Neural cell (in vitro differentiated cells): ENCODE measurements around the gene USB1. TPM values are rescaled to one million over a fixed set of nuclear protein-coding genes. Genes with fewer than 3 reads are reported as not detected.

Experiments
- H2AFZ ChIP-seq: fragments of 200-600, 300-800 bp; sonication (generic), shearing (Covaris generic); 2 replicates; pipeline ENCODE4 v1.6.0; 2014; ENCODE audit warnings: low read depth, mild to moderate bottlenecking, antibody characterized with exemption, low read length, moderate library complexity
- H3F3A ChIP-seq: fragments of 200-600 bp; shearing (Covaris generic); 2 replicates; pipeline ENCODE4 v1.6.1; 2016; ENCODE audit warnings: mild to moderate bottlenecking, moderate library complexity, mixed read lengths, antibody characterized with exemption, low read length; ENCODE audit not compliant: insufficient read depth, poor library complexity, severe bottlenecking
- H3K27ac ChIP-seq: fragments of 200-600, 300-800 bp; sonication (generic), shearing (Covaris generic); 2 replicates; pipeline ENCODE4 v1.5.1; 2014; ENCODE audit warnings: mild to moderate bottlenecking, low read length, moderate library complexity
- H3K27me3 ChIP-seq: fragments of 300-800, 200-600 bp; sonication (generic), shearing (Covaris generic); 2 replicates; pipeline ENCODE4 v1.6.0; 2014; ENCODE audit warnings: mild to moderate bottlenecking, low read depth, low read length, moderate library complexity; ENCODE audit not compliant: insufficient read depth
- H3K36me3 ChIP-seq: fragments of 300-800, 200-600 bp; sonication (generic), shearing (Covaris generic); 2 replicates; pipeline ENCODE4 v1.5.1; 2014; ENCODE audit warnings: mild to moderate bottlenecking, antibody characterized with exemption, low read length, moderate library complexity; ENCODE audit not compliant: insufficient read depth
- H3K4me2 ChIP-seq: fragments of 300-800, 200-600 bp; sonication (generic), shearing (Covaris generic); 2 replicates; pipeline ENCODE4 v1.6.0; 2014; ENCODE audit warnings: mild to moderate bottlenecking, low read length
- H3K4me3 ChIP-seq: fragments of 300-800, 200-600 bp; sonication (generic), shearing (Covaris generic); 2 replicates; pipeline ENCODE4 v1.5.1; 2014; ENCODE audit warnings: mild to moderate bottlenecking, low read length, moderate library complexity
- H3K79me2 ChIP-seq: fragments of 200-600 bp; shearing (Covaris generic); replicated peaks from 2 replicates; pipeline ENCODE4 v1.6.0; 2014; ENCODE audit warnings: mild to moderate bottlenecking, low read length, moderate library complexity; ENCODE audit not compliant: insufficient read depth
- H3K9ac ChIP-seq: fragments of 300-800, 200-600 bp; sonication (generic), shearing (Covaris generic); 2 replicates; pipeline ENCODE4 v1.6.1; 2016; ENCODE audit warnings: mild to moderate bottlenecking, low read length, mixed read lengths
- H3K9me2 ChIP-seq: fragments of 200-600 bp; shearing (Covaris generic); 2 replicates; pipeline ENCODE4 v1.6.1; 2016; ENCODE audit warnings: mild to moderate bottlenecking, low read length, mixed read lengths; ENCODE audit not compliant: insufficient read depth
- H3K9me3 ChIP-seq: fragments of 200-600, 300-800 bp; sonication (generic), shearing (Covaris generic); 2 replicates; pipeline ENCODE4 v1.6.1; 2016; ENCODE audit warnings: mild to moderate bottlenecking, mixed run types, low read length, moderate library complexity, mixed read lengths
- H4K20me1 ChIP-seq: fragments of 200-600 bp; shearing (Covaris generic); 2 replicates; pipeline ENCODE4 v1.6.1; 2016; ENCODE audit warnings: mild to moderate bottlenecking, mixed run types; ENCODE audit not compliant: insufficient read depth
- EP300 ChIP-seq: fragments of 450-650 bp; conservative IDR thresholded peaks from 2 replicates; pipeline ENCODE4 v1.6.1; 2014; ENCODE audit warnings: antibody characterized with exemption, mild to moderate bottlenecking, moderate library complexity; ENCODE audit not compliant: poor library complexity, severe bottlenecking
- EZH2 ChIP-seq: fragments of 200-600, 300-800 bp; shearing (Covaris generic), sonication (generic); IDR thresholded peaks from 2 replicates; pipeline ENCODE4 v1.6.1; 2014; ENCODE audit warnings: antibody characterized with exemption, low read length, borderline replicate concordance, mild to moderate bottlenecking; ENCODE audit not compliant: insufficient read depth, poor library complexity, severe bottlenecking
- MXI1 ChIP-seq: fragments of 450-650 bp; conservative IDR thresholded peaks from 2 replicates; pipeline ENCODE4 v1.6.1; 2014; ENCODE audit warnings: antibody characterized with exemption, mild to moderate bottlenecking; ENCODE audit not compliant: poor library complexity, severe bottlenecking
- POLR2AphosphoS5 ChIP-seq: IDR thresholded peaks from 2 replicates; pipeline ENCODE4 v1.6.1; 2012
- RAD21 ChIP-seq: fragments of 450-650 bp; conservative IDR thresholded peaks from 2 replicates; pipeline ENCODE4 v1.6.1; 2014; ENCODE audit warnings: antibody characterized with exemption, mild to moderate bottlenecking, moderate library complexity
- SMC3 ChIP-seq: fragments of 450-650 bp; conservative IDR thresholded peaks from 2 replicates; pipeline ENCODE4 v1.6.1; 2014; ENCODE audit warnings: antibody characterized with exemption, mild to moderate bottlenecking, moderate library complexity; ENCODE audit not compliant: poor library complexity
- TAF1 ChIP-seq: IDR thresholded peaks from 2 replicates; pipeline ENCODE4 v1.6.1; 2012; ENCODE audit warnings: low read depth
- polyA plus RNA-seq: library from polyadenylated mRNA; depleted of rRNA; stranded (reverse); fragments of >200 nt; gene quantifications from 2 replicates; pipeline ENCODE4 v1.2.3, GENCODE V29; 2014
- TF ChIP-seq, protein P1 (sequence below): fragments of 450-650 bp; IDR thresholded peaks from 2 replicates; pipeline ENCODE4 v1.5.1; 2014; ENCODE audit warnings: antibody characterized with exemption, mild to moderate bottlenecking, moderate library complexity; ENCODE audit not compliant: poor library complexity, severe bottlenecking
- TF ChIP-seq, protein P2 (sequence below): IDR thresholded peaks from 2 replicates; pipeline ENCODE4 v1.6.1; 2012; ENCODE audit warnings: borderline replicate concordance

Gene USB1
- polyA plus RNA-seq, 1 donor from 2014 or later, result 25.7 TPM

- no peak overlapping the region for H3K27ac ChIP-seq
- H3F3A ChIP-seq, result no peaks in the 10 kb centered on the region
- H3K9me3 ChIP-seq, result no peaks in the 10 kb centered on the region
- no peak overlapping the region for H3K4me2 ChIP-seq
- TF ChIP-seq EZH2, result no peak
- TF ChIP-seq POLR2AphosphoS5, result no peak
- TF ChIP-seq RAD21, result no peak
- TF ChIP-seq, protein P1, sequence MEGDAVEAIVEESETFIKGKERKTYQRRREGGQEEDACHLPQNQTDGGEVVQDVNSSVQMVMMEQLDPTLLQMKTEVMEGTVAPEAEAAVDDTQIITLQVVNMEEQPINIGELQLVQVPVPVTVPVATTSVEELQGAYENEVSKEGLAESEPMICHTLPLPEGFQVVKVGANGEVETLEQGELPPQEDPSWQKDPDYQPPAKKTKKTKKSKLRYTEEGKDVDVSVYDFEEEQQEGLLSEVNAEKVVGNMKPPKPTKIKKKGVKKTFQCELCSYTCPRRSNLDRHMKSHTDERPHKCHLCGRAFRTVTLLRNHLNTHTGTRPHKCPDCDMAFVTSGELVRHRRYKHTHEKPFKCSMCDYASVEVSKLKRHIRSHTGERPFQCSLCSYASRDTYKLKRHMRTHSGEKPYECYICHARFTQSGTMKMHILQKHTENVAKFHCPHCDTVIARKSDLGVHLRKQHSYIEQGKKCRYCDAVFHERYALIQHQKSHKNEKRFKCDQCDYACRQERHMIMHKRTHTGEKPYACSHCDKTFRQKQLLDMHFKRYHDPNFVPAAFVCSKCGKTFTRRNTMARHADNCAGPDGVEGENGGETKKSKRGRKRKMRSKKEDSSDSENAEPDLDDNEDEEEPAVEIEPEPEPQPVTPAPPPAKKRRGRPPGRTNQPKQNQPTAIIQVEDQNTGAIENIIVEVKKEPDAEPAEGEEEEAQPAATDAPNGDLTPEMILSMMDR, result no peak
- no peak for TF ChIP-seq EP300
- TF ChIP-seq TAF1, result no peak
- TF ChIP-seq SMC3, result no peak
- TF ChIP-seq, protein P2, sequence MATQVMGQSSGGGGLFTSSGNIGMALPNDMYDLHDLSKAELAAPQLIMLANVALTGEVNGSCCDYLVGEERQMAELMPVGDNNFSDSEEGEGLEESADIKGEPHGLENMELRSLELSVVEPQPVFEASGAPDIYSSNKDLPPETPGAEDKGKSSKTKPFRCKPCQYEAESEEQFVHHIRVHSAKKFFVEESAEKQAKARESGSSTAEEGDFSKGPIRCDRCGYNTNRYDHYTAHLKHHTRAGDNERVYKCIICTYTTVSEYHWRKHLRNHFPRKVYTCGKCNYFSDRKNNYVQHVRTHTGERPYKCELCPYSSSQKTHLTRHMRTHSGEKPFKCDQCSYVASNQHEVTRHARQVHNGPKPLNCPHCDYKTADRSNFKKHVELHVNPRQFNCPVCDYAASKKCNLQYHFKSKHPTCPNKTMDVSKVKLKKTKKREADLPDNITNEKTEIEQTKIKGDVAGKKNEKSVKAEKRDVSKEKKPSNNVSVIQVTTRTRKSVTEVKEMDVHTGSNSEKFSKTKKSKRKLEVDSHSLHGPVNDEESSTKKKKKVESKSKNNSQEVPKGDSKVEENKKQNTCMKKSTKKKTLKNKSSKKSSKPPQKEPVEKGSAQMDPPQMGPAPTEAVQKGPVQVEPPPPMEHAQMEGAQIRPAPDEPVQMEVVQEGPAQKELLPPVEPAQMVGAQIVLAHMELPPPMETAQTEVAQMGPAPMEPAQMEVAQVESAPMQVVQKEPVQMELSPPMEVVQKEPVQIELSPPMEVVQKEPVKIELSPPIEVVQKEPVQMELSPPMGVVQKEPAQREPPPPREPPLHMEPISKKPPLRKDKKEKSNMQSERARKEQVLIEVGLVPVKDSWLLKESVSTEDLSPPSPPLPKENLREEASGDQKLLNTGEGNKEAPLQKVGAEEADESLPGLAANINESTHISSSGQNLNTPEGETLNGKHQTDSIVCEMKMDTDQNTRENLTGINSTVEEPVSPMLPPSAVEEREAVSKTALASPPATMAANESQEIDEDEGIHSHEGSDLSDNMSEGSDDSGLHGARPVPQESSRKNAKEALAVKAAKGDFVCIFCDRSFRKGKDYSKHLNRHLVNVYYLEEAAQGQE, result no peak
- no peak for TF ChIP-seq MXI1
- H3K4me3 ChIP-seq, result no peak overlapping the region
- H3K9me2 ChIP-seq, result no peaks in the 10 kb centered on the region
- H3K36me3 ChIP-seq, result peaks cover 3% of the 10 kb centered on the region
- no peaks in the 10 kb centered on the region for H4K20me1 ChIP-seq
- no peaks in the 10 kb centered on the region for H3K27me3 ChIP-seq
- no peaks in the 10 kb centered on the region for H3K79me2 ChIP-seq
- H2AFZ ChIP-seq, result no peak overlapping the region
- no peak overlapping the region for H3K9ac ChIP-seq
Observed at GRCh38 chr16:58011652-58012051, 10.4 kb downstream of the USB1 start.

DNA sequence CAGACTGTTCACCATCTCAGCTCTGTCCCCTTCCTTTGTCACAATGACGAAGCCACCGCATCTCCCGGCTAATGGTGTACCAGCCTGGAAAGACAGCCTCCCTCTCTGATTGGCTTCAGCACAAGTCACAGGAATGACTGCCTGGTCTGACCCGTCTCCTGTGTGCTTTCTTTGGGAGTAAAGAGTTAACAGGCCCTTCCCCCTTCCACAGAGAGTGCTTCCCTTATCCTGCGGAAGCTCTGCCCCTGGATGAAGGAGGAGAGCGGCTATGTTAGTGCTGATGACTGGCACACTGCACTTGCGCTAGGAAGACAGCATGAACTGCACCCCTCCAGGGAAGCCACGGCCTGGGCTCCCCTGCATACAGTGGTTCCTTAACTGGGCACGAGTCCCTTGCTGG is 11.3 kb downstream of the USB1 start:
- Histone ChIP-seq H3K27me3 (no peaks in the 10 kb centered on the region), H3K9me3 (no peaks in the 10 kb centered on the region), H2AFZ (no peak overlapping the region), H3K36me3 (peaks cover 3% of the 10 kb centered on the region), H3K4me2 (no peak overlapping the region), H3K27ac (no peak overlapping the region), H4K20me1 (no peaks in the 10 kb centered on the region), H3K9ac (no peak overlapping the region), H3K9me2 (no peaks in the 10 kb centered on the region), H3K79me2 (no peaks in the 10 kb centered on the region), H3K4me3 (no peak overlapping the region), H3F3A (no peaks in the 10 kb centered on the region)
- TF ChIP-seq, protein P2, result no peak
